Measurements from ENCODE around the gene CALD1. TPM values are rescaled to one million over a fixed set of nuclear protein-coding genes. Genes with fewer than 3 reads are reported as not detected.

Gene CALD1
- total RNA-seq, 6 donors from 2014 or later, result 98.6 to 156 (median 124) TPM

DNA sequence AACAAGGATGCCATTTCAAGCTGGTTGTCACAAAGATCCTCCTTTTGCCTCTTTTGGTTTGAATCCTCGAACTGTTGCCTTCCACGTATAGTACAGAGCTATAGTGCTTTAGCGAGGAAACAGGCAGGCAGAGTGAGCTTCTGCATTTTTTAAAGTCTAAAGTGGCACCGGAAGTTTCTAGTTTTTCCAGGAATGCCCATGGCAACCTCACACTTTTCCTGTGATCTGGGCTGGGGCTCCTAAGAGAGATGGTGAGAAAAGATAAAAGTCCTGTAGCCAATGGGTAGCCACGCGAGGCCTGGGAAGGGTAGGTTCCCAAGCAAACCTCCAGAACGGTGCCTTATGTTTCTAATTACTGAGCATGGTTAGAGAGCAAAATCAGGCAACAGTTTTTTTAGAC lies 76.7 kb downstream of the CALD1 start:
- Histone ChIP-seq H3K27me3 (no peaks in the 10 kb centered on the region), H3K4me1 (peaks cover 0 to 23% (median 18%) of the 10 kb centered on the region in 4 donors), H3K9me3 (no peaks in the 10 kb centered on the region), H3K27ac (no peak overlapping the region), H3K36me3 (no peaks in the 10 kb centered on the region), H3K4me3 (no peak overlapping the region)
- ATAC-seq (ENCODE audit: low FRiP score in 2 of 2) (no peak), DNase-seq (no peak)
- WGBS, 2 donors, result 53 to 54% methylated on average over 7 of the region's 7 CpGs
- TF ChIP-seq, protein P1, sequence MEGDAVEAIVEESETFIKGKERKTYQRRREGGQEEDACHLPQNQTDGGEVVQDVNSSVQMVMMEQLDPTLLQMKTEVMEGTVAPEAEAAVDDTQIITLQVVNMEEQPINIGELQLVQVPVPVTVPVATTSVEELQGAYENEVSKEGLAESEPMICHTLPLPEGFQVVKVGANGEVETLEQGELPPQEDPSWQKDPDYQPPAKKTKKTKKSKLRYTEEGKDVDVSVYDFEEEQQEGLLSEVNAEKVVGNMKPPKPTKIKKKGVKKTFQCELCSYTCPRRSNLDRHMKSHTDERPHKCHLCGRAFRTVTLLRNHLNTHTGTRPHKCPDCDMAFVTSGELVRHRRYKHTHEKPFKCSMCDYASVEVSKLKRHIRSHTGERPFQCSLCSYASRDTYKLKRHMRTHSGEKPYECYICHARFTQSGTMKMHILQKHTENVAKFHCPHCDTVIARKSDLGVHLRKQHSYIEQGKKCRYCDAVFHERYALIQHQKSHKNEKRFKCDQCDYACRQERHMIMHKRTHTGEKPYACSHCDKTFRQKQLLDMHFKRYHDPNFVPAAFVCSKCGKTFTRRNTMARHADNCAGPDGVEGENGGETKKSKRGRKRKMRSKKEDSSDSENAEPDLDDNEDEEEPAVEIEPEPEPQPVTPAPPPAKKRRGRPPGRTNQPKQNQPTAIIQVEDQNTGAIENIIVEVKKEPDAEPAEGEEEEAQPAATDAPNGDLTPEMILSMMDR (IDR thresholded peaks at IDR 0.05), result no peak
- TF ChIP-seq POLR2A (IDR thresholded peaks at IDR 0.05) (no peak), POLR2AphosphoS5 (IDR thresholded peaks at IDR 0.05) (no peak), EP300 (IDR thresholded peaks at IDR 0.05) (no peak)

- Histone ChIP-seq H3K9me3 (no peaks in the 10 kb centered on the region), H3K27ac (no peak overlapping the region), H3K27me3 (no peaks in the 10 kb centered on the region), H3K36me3 (no peaks in the 10 kb centered on the region), H3K4me3 (no peak overlapping the region), H3K4me1 (peaks cover 0 to 23% (median 18%) of the 10 kb centered on the region in 4 donors)
- no peak for DNase-seq
- WGBS, 2 donors, result 40 to 52% methylated on average over 4 of the region's 4 CpGs
- no peak for ATAC-seq (ENCODE audit: low FRiP score in 2 of 2)
- TF ChIP-seq EP300 (IDR thresholded peaks at IDR 0.05) (no peak), POLR2A (IDR thresholded peaks at IDR 0.05) (no peak), POLR2AphosphoS5 (IDR thresholded peaks at IDR 0.05) (no peak)
- TF ChIP-seq, protein P1 (IDR thresholded peaks at IDR 0.05), result no peak
Observed at GRCh38 chr7:134856691-134857090, 77.3 kb downstream of the CALD1 start.

GRCh38 chr7:134857958-134858357 lies 78.5 kb downstream of the CALD1 start:
- no peak overlapping the region for H3K27ac ChIP-seq
- DNase-seq (no peak), ATAC-seq (ENCODE audit: low FRiP score in 2 of 2) (no peak)
- H3K4me3 ChIP-seq, result no peak overlapping the region
- no peaks in the 10 kb centered on the region for H3K36me3 ChIP-seq
- peaks cover 0 to 23% (median 18%) of the 10 kb centered on the region in 4 donors for H3K4me1 ChIP-seq
- no peaks in the 10 kb centered on the region for H3K9me3 ChIP-seq
- H3K27me3 ChIP-seq, result no peaks in the 10 kb centered on the region
- no peak for TF ChIP-seq POLR2A (IDR thresholded peaks at IDR 0.05)
- no peak for TF ChIP-seq EP300 (IDR thresholded peaks at IDR 0.05)
- TF ChIP-seq POLR2AphosphoS5 (IDR thresholded peaks at IDR 0.05), result no peak
- TF ChIP-seq, protein P1 (IDR thresholded peaks at IDR 0.05), result no peak

DNA sequence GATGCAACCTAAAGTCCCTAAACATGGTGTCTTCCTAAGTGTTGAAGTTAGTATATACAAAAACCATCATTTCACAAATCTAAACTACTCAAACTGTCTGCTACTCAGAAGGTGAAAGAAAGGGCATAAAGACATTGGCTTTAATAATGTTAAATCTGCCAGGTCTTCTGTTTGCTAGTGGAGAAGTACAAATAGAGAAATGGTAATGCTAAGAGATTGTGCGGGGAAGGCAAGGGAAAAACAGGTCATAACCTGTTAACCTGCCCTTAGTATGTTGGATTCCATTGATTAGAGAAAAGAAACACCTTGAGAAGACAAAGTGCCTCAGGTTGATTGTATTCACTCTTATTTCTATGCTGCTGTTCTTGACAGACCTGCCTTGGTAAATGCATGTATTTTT lies 80.3 kb downstream of the CALD1 start:
- no peak for DNase-seq
- H3K9me3 ChIP-seq, result no peaks in the 10 kb centered on the region
- H3K27me3 ChIP-seq, result no peaks in the 10 kb centered on the region
- H3K27ac ChIP-seq, result no peak overlapping the region
- peaks cover 0 to 25% (median 18%) of the 10 kb centered on the region in 4 donors for H3K4me1 ChIP-seq
- no peak for ATAC-seq (ENCODE audit: low FRiP score in 2 of 2)
- 81 to 97% methylated on average over 1 of the region's 1 CpG for WGBS, 2 donors
- H3K4me3 ChIP-seq, result no peak overlapping the region
- no peaks in the 10 kb centered on the region for H3K36me3 ChIP-seq
- TF ChIP-seq EP300 (IDR thresholded peaks at IDR 0.05), result no peak
- TF ChIP-seq, protein P1 (IDR thresholded peaks at IDR 0.05), result no peak

Data from upper lobe of left lung (tissue), 6 donors.